Measurements from ENCODE around the gene LFNG.

LFNG gene, protein sequence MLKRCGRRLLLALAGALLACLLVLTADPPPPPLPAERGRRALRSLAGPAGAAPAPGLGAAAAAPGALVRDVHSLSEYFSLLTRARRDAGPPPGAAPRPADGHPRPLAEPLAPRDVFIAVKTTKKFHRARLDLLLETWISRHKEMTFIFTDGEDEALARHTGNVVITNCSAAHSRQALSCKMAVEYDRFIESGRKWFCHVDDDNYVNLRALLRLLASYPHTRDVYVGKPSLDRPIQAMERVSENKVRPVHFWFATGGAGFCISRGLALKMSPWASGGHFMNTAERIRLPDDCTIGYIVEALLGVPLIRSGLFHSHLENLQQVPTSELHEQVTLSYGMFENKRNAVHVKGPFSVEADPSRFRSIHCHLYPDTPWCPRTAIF

DNA sequence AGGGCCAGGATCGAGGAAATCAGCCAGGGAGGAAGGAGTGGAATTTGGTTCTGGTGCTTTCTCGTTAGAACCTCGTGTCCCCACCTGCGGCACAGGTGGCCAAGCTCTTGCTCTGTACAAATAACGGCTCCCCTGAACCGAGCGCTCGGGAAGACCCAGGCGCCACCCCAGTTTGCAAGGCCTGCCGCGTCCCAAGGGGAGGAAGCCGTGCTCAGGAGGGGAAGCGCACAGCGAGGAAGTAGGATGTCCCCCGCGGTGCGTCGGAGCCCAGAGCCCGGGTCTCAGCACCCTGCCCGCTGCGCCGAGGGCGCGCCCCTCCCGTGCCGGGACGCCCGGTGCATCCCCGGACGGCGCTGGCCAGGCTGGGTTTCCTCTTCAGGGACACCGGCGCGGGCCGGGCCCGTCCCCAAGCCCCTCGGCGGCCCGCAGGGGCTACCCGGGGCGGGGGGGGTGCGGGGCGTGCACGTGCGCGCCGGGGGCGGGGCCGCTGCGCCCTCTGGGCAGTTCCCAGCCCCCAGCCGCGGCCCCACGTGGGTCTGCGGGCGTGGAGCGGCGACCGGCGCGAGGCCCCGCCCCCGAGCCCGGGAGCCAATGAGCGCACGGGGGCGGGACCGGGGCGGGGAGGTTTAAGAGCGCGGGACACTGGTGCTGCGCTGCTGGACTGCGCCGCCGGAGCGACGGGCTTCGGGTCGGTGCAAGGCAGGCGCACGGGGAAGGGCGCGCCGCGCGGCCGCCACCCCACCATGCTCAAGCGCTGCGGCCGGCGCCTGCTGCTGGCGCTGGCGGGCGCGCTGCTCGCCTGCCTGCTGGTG is at the start of gene LFNG:
LFNG (plus strand) TSS at position 656 of the 812 bp plus-strand sequence; CDS start at position 744, 88 bp downstream.
- H3K4me3 ChIP-seq (ENCODE audit: low read length): peak within 1 kb of the TSS; percentile 46
- TF ChIP-seq, protein P1, sequence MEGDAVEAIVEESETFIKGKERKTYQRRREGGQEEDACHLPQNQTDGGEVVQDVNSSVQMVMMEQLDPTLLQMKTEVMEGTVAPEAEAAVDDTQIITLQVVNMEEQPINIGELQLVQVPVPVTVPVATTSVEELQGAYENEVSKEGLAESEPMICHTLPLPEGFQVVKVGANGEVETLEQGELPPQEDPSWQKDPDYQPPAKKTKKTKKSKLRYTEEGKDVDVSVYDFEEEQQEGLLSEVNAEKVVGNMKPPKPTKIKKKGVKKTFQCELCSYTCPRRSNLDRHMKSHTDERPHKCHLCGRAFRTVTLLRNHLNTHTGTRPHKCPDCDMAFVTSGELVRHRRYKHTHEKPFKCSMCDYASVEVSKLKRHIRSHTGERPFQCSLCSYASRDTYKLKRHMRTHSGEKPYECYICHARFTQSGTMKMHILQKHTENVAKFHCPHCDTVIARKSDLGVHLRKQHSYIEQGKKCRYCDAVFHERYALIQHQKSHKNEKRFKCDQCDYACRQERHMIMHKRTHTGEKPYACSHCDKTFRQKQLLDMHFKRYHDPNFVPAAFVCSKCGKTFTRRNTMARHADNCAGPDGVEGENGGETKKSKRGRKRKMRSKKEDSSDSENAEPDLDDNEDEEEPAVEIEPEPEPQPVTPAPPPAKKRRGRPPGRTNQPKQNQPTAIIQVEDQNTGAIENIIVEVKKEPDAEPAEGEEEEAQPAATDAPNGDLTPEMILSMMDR (conservative IDR thresholded peaks at IDR 0.05; ENCODE audit: low read depth, low read length): no peak
- DNase-seq (ENCODE audit: low read depth): no peak

DNA sequence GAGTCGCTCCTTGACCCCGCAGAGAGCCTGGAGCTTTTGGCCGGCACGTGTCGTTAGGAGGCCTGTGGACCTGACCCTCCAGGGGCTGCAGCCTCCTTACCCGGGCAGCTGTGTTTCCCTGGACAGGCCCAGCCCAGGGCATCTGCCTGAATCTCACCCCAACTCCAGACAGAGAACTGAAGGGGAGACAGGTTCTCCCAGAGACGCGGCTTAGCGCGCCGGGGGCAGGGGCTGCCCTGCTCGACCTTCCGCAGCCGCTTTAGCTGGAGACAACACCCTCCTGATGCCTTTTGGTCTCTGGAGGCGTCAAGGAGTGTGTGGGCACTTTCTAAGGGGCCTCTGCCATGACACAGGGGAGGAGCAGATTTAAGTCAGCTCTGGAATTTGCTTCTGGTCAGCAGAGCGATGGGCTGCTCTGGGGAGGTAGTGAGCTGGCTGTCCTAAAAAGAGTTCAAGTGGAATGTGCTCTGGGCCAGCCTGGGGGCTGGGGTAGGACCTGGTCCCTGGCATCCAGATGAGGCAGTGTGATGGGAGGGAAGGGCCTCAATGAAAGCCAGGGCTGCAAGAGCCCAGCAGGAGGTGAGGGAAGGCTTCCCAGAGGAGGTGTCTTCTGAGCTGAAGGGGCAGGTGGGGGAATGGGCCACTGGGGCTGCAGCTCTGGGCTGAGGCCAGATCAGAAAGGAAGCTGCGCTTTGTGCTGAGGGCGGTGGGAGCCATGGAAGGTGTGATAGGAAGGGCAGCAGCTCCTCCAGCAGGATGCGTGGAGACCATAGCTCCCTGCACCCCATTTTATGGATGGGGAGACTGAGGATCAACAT is 49.2 kb upstream of the LFNG start:
- TF ChIP-seq, protein P1 (conservative IDR thresholded peaks at IDR 0.05; ENCODE audit: low read depth, low read length): no peak
- DNase-seq (ENCODE audit: low read depth): no peak
- H3K4me3 ChIP-seq (ENCODE audit: low read length): no peak overlapping the region

DNA sequence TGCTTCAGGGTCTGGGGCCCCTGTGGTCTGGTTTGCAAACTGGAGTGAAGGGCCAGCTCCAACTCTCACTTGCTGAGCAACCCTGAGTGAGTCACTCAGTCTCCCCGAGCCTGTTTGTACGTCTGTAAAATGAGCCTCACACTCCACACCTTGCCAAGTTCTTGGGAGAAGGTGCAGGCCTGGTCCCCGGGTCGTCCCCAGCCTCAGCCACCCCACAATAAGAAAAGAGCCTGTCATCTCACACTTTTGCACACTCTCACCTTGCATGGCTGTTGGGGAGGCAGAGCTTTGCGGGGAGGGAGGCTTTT is 48.6 kb upstream of the LFNG start:
- TF ChIP-seq, protein P1 (conservative IDR thresholded peaks at IDR 0.05; ENCODE audit: low read depth, low read length): no peak
- no peak for DNase-seq (ENCODE audit: low read depth)
- no peak overlapping the region for H3K4me3 ChIP-seq (ENCODE audit: low read length)

DNA sequence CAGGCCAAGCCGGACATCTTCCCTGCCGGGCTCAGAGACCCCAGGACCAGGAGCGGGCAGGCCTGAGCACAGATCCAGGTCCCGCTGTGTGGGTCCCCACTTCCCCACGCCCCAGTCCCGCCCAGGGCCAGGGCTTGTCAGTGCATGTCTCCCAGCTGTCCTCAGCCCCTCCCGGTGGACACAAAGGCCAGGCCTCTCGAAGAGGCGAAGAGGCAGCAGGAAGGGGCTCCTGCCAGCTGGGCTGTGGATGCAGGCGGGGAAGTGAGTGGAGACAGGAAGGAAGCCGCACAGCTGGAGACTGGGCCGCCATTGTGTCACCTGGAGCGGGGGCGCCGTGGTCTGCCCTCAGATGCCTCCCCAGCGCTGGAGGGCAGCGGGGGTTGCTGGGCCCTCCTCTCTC is 48.2 kb upstream of the LFNG start:
- TF ChIP-seq, protein P1 (conservative IDR thresholded peaks at IDR 0.05; ENCODE audit: low read depth, low read length): no peak
- DNase-seq (ENCODE audit: low read depth): no peak
- H3K4me3 ChIP-seq (ENCODE audit: low read length): no peak overlapping the region

DNA sequence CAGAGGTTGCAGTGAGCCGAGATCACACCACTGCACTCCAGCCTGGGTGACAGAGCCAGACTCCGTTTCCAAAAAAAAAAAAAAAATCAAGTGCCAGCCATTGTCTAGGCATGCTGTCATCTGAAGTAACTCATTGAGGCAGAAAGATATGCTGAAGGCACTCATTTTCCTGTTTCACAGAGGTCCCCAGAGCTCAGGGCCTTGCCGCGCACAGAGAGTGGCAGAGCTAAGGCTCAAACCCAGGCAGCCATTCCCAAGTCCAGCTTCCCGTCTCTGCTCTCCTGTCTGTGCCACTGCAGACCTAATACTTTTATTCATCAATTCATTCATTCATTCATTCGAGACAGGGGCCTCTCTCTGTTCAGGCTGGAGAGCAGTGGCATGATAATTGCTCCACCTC is 46.8 kb upstream of the LFNG start:
- no peak for DNase-seq (ENCODE audit: low read depth)
- TF ChIP-seq, protein P1 (conservative IDR thresholded peaks at IDR 0.05; ENCODE audit: low read depth, low read length): no peak
- no peak overlapping the region for H3K4me3 ChIP-seq (ENCODE audit: low read length)

DNA sequence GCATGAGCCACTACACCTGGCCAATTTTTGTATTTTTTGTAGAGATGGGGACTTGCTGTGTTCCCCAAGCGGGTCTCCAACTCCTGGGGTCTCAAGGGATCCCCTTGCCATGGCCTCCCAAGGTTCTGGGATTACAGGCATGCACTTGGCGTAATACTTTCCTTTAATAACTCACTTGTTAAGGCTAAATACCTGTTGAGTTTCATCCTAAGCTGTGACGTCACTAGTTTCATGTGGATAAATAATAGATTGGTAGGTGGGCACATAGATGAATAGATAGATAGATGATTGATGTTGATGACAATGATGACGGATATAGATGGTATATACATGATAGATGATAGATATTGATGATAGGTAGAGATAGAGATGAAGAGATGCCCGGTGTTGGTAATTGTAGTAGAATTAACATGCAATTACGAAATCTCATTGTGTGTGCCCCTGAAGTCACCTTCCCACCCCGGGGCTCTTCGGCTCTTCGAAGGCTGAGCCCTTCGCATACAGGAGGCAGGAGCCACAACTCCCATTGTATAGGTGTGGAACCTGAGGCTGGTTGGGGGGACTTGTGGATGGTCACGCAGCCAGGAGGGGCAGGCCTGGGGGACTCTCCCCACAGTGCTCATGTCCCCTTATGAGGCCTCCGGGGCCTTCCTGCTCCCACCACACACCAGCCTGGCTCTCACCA is 45.9 kb upstream of the LFNG start:
- DNase-seq (ENCODE audit: low read depth): no peak
- no peak overlapping the region for H3K4me3 ChIP-seq (ENCODE audit: low read length)
- TF ChIP-seq, protein P1 (conservative IDR thresholded peaks at IDR 0.05; ENCODE audit: low read depth, low read length): no peak
